GM21825 (cell line): ENCODE data around the gene RIC1.
"Not testable (repeated sequence)": the region's sequence is repeated elsewhere in the genome, so short reads cannot be mapped to it uniquely, and the experiment has no call there.

Source experiments
- ATAC-seq: cut with Tn5 transposase; IDR thresholded peaks from one replicate; pipeline ENCODE4 v1.9.1; 2021; ENCODE audit warnings: mild to moderate bottlenecking, moderate library complexity; ENCODE audit not compliant: unreplicated experiment

RIC1 gene

DNA sequence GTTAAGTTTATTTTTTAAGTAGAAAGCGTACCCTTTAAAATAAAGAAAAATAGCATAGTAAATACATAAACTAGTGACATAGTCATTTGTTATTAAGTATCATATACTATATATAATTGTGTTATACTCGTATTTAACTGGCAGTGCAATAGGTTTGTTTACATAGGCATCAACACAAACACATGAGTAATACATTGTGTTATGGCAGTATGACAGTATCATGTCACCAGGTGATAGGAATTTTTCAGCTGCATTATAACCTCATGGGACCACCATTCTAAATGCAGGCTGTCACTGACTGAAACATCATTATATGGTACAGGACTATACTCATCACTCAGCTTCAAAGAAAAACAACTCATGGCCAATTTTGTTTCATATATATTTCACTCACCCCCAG, 8.4 kb upstream of the RIC1 start:
- ATAC-seq, result no peak

DNA sequence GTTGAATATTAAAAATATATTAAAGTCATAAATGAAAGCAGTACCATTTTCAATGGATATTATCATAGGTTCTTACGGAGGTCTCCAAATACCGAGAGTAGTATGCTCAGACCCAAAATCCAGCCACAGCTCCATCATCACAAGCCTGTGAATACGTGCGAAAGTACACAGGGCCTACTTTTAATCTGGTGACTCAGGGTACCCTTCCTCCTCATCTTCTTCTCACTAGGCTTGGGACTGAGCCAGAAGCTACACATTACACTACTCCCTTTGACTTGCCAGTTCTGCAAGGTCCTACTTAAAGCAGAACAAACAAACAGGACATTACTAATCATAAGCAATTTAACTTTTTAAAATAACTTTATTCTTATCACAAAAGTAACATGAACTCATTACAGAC, 7.6 kb upstream of the RIC1 start:
- ATAC-seq, result no peak

DNA sequence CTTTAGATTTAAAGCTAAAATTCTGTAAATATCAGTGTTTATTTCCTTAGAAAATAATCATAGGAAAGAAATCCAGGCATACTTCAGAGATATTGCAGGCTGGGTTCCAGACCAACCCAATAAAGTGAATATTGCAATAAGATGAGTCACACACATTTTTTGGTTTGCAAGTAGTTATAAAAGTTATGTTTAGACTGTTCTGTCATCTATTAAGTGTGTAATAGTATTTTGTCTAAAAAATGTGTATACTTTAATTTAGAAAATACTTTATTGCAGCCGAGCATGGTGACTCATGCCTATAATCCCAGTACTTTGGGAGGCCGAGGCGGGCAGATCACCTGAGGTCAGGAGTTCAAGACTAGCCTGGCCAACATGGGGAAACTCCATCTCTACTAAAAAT, 6.9 kb upstream of the RIC1 start:
- ATAC-seq, result no peak

- ATAC-seq, result no peak
Measured at GRCh38 chr9:5624655-5625054, 4.3 kb upstream of the RIC1 start.

GRCh38 chr9:5626727-5627634, 1.9 kb upstream of the RIC1 start:
- ATAC-seq, result peak; percentile 53

GRCh38 chr9:5627686-5628085, 1.2 kb upstream of the RIC1 start:
- not testable (repeated sequence) for ATAC-seq

DNA sequence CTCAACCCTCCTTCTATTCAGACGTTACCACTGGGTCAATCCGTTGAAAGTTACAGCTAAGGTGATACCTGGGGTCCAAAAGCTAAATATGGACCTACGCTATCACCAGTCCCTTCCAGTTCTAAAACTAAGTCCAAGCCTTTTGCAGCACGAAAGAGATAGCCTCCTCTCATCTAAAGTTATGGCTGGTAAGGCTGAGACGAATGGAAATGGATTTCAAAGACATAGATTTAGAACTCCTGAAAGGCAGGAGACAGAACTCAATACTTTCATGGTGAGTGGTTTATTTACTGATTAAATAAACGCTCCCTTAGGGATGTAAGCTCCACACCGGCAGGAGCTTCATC, 751 bp upstream of the RIC1 start:
- no peak for ATAC-seq

GRCh38 chr9:5629312-5630080, 589 bp downstream of the RIC1 start:
- peak; percentile 8 for ATAC-seq

DNA sequence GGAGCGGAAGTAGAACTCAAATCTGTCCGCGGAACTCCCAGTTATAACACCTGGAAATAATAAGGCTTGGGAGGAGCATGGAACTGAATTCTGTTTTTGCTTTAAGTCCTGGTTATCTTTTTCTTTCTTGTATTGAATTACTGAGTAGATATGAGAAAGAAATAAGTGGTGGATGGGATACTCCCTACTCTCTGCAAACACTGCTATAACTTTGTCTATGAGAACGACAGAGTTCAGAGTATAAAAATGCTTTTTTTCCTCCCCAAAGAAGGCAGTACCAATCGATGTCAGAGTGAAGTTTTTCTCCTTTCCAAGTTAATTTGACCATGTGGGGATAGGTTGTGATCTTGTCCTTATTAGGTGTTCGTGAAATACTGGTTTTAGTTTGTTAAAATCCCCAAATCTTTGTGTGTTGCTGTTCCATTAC, 1.2 kb downstream of the RIC1 start:
- ATAC-seq, result no peak

- ATAC-seq, result no peak
Measured at GRCh38 chr9:5631026-5631425, 2.1 kb downstream of the RIC1 start.

DNA sequence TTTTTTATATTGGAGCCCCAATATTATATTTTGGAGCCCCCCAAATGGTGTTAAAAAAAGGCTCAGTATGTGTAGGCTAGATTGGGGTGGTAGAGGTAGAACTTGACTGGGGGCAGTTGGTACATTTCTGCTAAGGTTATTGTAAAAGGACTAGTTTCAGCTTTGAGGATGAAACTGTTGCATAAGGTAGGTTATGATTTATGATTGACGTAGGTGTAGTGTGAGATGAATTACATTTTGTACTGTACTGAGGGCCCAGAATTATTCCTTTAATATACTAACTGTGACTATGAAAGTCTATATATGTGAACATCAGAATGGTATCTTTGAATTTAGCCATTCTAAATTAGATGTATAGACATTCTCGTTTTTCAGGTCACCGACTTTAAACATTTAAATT, 3.6 kb downstream of the RIC1 start:
- no peak for ATAC-seq

- ATAC-seq, result no peak
Measured at GRCh38 chr9:5633243-5633642, 4.3 kb downstream of the RIC1 start.

DNA sequence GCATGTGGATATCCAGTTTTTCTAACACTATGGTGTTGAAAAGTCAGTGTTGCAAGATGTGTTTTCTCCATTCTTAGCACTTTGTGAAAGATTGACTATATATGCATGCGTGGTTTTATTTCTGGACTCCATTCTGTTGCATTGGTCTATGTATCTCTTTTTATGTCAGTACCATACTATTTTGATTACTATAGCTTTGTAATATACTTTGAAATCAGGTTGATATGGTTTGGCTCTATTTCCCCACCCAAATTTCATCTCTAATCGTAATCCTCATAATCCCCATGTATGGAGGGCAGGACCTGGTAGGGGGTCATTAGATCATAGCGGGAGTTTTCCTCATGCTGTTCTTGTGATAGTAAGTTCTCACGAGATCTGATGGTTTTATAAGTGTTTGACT, 6.5 kb downstream of the RIC1 start:
- ATAC-seq, result no peak

DNA sequence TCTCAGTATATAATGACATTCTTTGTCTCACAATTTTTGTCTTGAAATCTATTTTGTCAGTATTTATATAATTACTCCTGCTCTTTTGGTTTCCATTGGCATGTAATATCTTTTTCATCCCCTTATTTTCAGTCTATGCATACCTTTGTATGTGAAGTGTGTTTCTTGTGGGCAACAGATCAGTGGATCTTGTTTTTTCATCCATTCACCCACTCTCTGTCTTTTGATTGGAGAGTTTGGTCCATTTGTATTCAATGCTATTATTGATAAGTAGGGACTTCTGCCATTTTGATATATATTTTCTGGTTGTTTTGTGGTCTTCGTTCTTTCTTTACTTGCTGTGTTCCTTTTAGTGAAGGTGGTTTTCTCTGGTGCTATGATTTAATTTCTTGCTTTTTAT, 10.9 kb downstream of the RIC1 start:
- ATAC-seq, result no peak

DNA sequence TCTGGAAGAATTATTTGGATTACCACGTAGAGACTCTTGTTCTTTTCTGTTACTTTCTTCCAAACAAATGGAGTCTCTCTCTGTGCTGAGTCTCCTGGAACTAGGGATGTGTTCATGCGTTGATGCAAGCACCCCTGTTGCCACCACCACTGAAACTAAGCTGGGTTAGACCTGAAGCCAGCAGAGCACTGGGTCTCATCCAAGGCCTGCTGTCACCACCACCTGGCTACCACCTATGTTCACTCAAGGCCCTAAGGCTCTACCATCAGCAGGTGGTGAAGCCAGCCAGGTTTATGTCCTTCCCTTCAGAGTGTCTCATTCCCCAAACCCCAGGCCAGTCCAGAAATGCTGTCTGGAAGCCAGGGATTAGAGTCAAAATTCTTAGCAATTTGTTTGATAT, 13.3 kb downstream of the RIC1 start:
- ATAC-seq, result no peak

DNA sequence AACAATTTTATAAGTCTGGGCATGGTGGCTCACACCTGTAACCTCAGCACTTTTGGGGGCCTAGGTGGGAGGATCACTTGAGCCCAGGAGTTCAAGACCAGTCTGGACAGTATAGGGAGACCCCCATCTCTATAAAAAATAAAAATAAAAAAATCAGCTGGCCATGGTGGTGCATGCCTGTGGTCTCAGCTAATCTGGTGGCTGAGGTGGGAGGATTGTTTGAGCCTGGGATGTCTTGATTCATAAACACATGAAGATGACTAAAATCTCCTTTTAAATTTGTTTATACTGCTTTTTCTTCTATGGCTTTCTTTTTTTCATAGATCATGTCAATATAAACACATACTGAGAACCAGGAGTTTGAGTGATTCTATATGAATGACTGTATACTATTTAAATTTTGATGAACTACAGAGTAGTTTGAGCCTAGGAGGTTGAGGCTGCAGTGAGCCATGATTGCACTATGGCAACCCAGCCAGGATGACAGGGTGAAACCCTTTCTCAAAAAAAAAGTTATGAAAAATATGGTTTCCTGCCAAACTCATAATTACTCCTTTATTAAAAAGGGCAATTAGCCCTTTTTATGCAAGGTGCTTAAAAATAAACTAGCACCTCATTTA, 14.2 kb downstream of the RIC1 start:
- no peak for ATAC-seq

GRCh38 chr9:5644501-5644900, 15.6 kb downstream of the RIC1 start:
- no peak for ATAC-seq

- ATAC-seq, result no peak
Measured at GRCh38 chr9:5646116-5646515, 17.2 kb downstream of the RIC1 start.

DNA sequence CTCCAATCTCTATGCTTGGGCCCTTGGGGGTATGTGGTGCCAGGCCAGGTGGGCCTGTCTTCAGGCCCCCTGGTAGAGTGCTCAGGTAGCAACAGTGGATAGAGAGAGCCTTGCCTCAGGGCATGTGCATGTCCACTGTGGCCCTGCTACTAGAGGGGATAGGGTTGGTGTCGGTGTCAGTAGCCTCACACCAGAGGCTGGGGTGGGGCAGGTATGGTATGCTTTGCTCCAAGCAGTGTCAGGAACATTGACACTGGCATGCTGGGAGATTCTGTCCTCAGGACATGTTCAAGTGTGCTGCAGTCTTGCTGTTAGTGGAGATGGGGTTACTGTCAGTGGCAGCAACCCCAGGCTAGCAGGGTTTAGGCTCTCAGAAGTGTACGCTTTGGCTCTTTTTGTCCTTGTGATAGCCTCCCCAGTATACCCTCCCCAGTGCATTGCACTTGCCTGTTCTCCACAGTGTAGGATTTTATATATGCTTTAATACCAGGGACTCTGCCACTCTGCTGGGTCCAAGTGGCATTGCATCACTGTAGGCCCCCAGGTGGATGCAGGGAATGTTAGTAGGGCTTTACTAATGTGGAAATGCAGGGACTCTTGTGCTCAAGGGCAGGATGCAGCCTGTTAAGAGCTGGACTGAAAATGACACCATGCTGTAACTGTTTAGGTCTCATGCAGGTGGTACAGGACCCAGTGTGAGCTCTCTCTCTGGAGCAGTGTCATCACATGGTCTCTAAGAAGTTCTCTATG, 21.6 kb downstream of the RIC1 start:
- no peak for ATAC-seq

- ATAC-seq, result no peak
Measured at GRCh38 chr9:5651246-5651645, 22.3 kb downstream of the RIC1 start.

- ATAC-seq, result no peak
Measured at GRCh38 chr9:5652821-5653220, 23.9 kb downstream of the RIC1 start.
